GM12874 (cell line): Measurements from ENCODE around the gene GTPBP6.

ENCODE experiments used
- TF ChIP-seq, protein P1 (sequence below): IDR thresholded peaks from 2 replicates; pipeline ENCODE4 v1.5.1; 2011; ENCODE audit warnings: low read depth, mild to moderate bottlenecking, control low read depth, low read length, moderate library complexity; ENCODE audit not compliant: insufficient read depth

GTPBP6 gene

GRCh38 chrX:331825-332495 lies 13.4 kb upstream of the GTPBP6 start:
- TF ChIP-seq, protein P1, sequence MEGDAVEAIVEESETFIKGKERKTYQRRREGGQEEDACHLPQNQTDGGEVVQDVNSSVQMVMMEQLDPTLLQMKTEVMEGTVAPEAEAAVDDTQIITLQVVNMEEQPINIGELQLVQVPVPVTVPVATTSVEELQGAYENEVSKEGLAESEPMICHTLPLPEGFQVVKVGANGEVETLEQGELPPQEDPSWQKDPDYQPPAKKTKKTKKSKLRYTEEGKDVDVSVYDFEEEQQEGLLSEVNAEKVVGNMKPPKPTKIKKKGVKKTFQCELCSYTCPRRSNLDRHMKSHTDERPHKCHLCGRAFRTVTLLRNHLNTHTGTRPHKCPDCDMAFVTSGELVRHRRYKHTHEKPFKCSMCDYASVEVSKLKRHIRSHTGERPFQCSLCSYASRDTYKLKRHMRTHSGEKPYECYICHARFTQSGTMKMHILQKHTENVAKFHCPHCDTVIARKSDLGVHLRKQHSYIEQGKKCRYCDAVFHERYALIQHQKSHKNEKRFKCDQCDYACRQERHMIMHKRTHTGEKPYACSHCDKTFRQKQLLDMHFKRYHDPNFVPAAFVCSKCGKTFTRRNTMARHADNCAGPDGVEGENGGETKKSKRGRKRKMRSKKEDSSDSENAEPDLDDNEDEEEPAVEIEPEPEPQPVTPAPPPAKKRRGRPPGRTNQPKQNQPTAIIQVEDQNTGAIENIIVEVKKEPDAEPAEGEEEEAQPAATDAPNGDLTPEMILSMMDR, result no peak

DNA sequence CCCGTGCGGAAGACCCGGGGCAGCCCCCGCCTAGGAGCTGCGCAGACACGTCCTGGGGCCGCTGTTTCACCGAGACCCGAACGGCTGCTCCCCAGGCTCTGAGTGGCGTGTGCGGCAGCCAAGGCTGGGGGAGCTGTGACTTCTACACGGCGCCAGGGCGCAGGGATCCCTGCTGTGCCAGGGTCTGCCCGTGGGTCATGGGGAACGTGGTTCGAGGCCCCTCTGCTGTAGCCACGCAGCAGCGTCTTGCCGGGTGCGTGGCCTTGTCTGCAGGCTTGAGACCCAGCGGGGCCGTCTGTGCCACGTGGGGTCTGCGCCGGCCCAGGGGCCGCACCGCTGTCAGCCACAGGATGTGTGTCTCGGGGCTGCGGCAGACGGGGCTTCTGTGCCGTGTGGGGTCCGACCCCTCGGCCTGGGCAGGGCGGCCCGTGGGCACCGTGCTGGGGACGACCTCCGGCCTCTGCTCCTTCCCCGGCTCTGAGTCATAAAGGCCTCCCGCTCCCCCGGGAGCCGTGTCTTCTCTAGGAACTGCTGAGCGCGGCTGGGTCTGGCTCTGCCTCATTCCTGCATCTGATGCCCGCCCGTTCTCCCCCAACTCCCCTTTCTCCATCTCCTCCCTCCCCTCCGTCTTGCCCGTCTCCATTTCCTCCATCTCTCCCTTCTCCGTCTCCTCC lies 12.7 kb upstream of the GTPBP6 start:
- TF ChIP-seq, protein P1, result no peak

DNA sequence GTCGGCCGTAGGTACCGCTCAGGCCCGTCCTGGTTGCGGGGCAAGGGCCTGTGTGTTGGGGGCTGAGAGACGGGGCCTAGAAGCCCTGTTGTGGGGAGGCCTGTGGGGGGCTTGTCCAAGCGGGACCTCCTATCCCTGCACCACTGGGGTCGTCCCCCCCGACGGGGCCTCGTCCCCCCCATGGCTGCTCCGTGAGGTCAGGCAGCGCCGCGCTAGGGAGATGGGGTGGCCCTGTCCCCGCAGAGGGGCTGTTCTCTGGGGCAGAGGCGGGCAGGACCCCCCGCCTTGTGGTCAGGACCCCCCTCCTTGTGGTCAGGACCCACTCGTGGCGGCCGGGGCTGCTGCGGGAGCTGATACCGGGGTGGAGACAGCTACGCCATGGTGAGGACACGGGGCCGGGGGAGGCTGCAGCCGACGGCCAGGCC lies 12.1 kb upstream of the GTPBP6 start:
- TF ChIP-seq, protein P1, result no peak

- TF ChIP-seq, protein P1, result no peak
These were observed 10.8 kb upstream of the GTPBP6 start for GRCh38 chrX:329291-329910.

- TF ChIP-seq, protein P1, result no peak
These were observed 9.1 kb upstream of the GTPBP6 start for GRCh38 chrX:327660-328126.

- TF ChIP-seq, protein P1, result no peak
These were observed 5.4 kb upstream of the GTPBP6 start for GRCh38 chrX:323721-324628.
